ENCODE data around the gene CLDN24. TPM values are rescaled to one million over a fixed set of nuclear protein-coding genes. Genes with fewer than 3 reads are reported as not detected.

Gene CLDN24
- total and polyA plus RNA-seq, 4 donors, result not detected

GRCh38 chr4:183358215-183358755, 36.1 kb upstream of the CLDN24 start:
- Histone ChIP-seq H3K36me3 (ENCODE audit: control insufficient read depth in 1 of 2, insufficient read depth in 2 of 2, low read length in 1 of 2) (no peaks in the 10 kb centered on the region), H3K9me3 (ENCODE audit: control insufficient read depth, low read length) (no peaks in the 10 kb centered on the region), H3K4me3 (ENCODE audit: low read length in 2 of 2) (no peak overlapping the region), H3K4me1 (ENCODE audit: control insufficient read depth in 1 of 2, insufficient read depth in 2 of 2, low read length in 2 of 2) (no peaks in the 10 kb centered on the region), H3K27ac (ENCODE audit: low read depth in 1 of 2, low read length in 2 of 2) (no peak overlapping the region), H3K27me3 (ENCODE audit: control insufficient read depth in 1 of 2, insufficient read depth in 2 of 2, low read length in 1 of 2) (no peaks in the 10 kb centered on the region)
- WGBS, 2 donors, result 86 to 88% methylated on average over 13 of the region's 13 CpGs
- ATAC-seq (ENCODE audit: low FRiP score) (no peak), DNase-seq (no peak)
- intact Hi-C loops (cut with DNase I), result no loop called here

- H3K27ac ChIP-seq (ENCODE audit: low read depth in 1 of 2, low read length in 2 of 2), result no peak overlapping the region
- no peak overlapping the region for H3K4me3 ChIP-seq (ENCODE audit: low read length in 2 of 2)
- DNase-seq (no peak), ATAC-seq (ENCODE audit: low FRiP score) (no peak)
- intact Hi-C loops (cut with DNase I), result no loop called here
- WGBS, 2 donors, result 92 to 96% methylated on average over 20 of the region's 20 CpGs
- H3K9me3 ChIP-seq (ENCODE audit: control insufficient read depth, low read length), result no peaks in the 10 kb centered on the region
- H3K4me1 ChIP-seq (ENCODE audit: control insufficient read depth in 1 of 2, insufficient read depth in 2 of 2, low read length in 2 of 2), result no peaks in the 10 kb centered on the region
- no peaks in the 10 kb centered on the region for H3K27me3 ChIP-seq (ENCODE audit: control insufficient read depth in 1 of 2, insufficient read depth in 2 of 2, low read length in 1 of 2)
- H3K36me3 ChIP-seq (ENCODE audit: control insufficient read depth in 1 of 2, insufficient read depth in 2 of 2, low read length in 1 of 2), result no peaks in the 10 kb centered on the region
Measured at GRCh38 chr4:183356931-183357675, 34.9 kb upstream of the CLDN24 start.

GRCh38 chr4:183356173-183356830, 34.1 kb upstream of the CLDN24 start:
- ATAC-seq (ENCODE audit: low FRiP score), result no peak
- no peak for DNase-seq
- no peak overlapping the region for H3K27ac ChIP-seq (ENCODE audit: low read depth in 1 of 2, low read length in 2 of 2)
- 87 to 90% methylated on average over 20 of the region's 20 CpGs for WGBS, 2 donors
- intact Hi-C loops (cut with DNase I), result no loop called here
- H3K9me3 ChIP-seq (ENCODE audit: control insufficient read depth, low read length), result no peaks in the 10 kb centered on the region
- no peaks in the 10 kb centered on the region for H3K27me3 ChIP-seq (ENCODE audit: control insufficient read depth in 1 of 2, insufficient read depth in 2 of 2, low read length in 1 of 2)
- H3K36me3 ChIP-seq (ENCODE audit: control insufficient read depth in 1 of 2, insufficient read depth in 2 of 2, low read length in 1 of 2), result no peaks in the 10 kb centered on the region
- H3K4me1 ChIP-seq (ENCODE audit: control insufficient read depth in 1 of 2, insufficient read depth in 2 of 2, low read length in 2 of 2), result no peaks in the 10 kb centered on the region
- H3K4me3 ChIP-seq (ENCODE audit: low read length in 2 of 2), result no peak overlapping the region

GRCh38 chr4:183355405-183355804, 33.2 kb upstream of the CLDN24 start:
- Histone ChIP-seq H3K27me3 (ENCODE audit: control insufficient read depth in 1 of 2, insufficient read depth in 2 of 2, low read length in 1 of 2) (no peaks in the 10 kb centered on the region), H3K9me3 (ENCODE audit: control insufficient read depth, low read length) (no peaks in the 10 kb centered on the region), H3K27ac (ENCODE audit: low read depth in 1 of 2, low read length in 2 of 2) (no peak overlapping the region), H3K4me1 (ENCODE audit: control insufficient read depth in 1 of 2, insufficient read depth in 2 of 2, low read length in 2 of 2) (no peaks in the 10 kb centered on the region), H3K4me3 (ENCODE audit: low read length in 2 of 2) (no peak overlapping the region), H3K36me3 (ENCODE audit: control insufficient read depth in 1 of 2, insufficient read depth in 2 of 2, low read length in 1 of 2) (no peaks in the 10 kb centered on the region)
- intact Hi-C loops (cut with DNase I), result no loop called here
- ATAC-seq (ENCODE audit: low FRiP score), result no peak
- no peak for DNase-seq
- WGBS, 2 donors, result 39 to 41% methylated on average over 4 of the region's 4 CpGs

GRCh38 chr4:183354219-183354618, 32.0 kb upstream of the CLDN24 start:
- H3K4me1 ChIP-seq (ENCODE audit: control insufficient read depth in 1 of 2, insufficient read depth in 2 of 2, low read length in 2 of 2), result no peaks in the 10 kb centered on the region
- H3K9me3 ChIP-seq (ENCODE audit: control insufficient read depth, low read length), result no peaks in the 10 kb centered on the region
- H3K36me3 ChIP-seq (ENCODE audit: control insufficient read depth in 1 of 2, insufficient read depth in 2 of 2, low read length in 1 of 2), result no peaks in the 10 kb centered on the region
- DNase-seq (no peak), ATAC-seq (ENCODE audit: low FRiP score) (no peak)
- no peak overlapping the region for H3K4me3 ChIP-seq (ENCODE audit: low read length in 2 of 2)
- WGBS, 2 donors, result 78 to 84% methylated on average over 9 of the region's 9 CpGs
- intact Hi-C loops (cut with DNase I), result no loop called here
- no peaks in the 10 kb centered on the region for H3K27me3 ChIP-seq (ENCODE audit: control insufficient read depth in 1 of 2, insufficient read depth in 2 of 2, low read length in 1 of 2)
- H3K27ac ChIP-seq (ENCODE audit: low read depth in 1 of 2, low read length in 2 of 2), result no peak overlapping the region

- H3K27ac ChIP-seq (ENCODE audit: low read depth in 1 of 2, low read length in 2 of 2), result no peak overlapping the region
- DNase-seq (no peak), ATAC-seq (ENCODE audit: low FRiP score) (no peak)
- no peaks in the 10 kb centered on the region for H3K36me3 ChIP-seq (ENCODE audit: control insufficient read depth in 1 of 2, insufficient read depth in 2 of 2, low read length in 1 of 2)
- no peak overlapping the region for H3K4me3 ChIP-seq (ENCODE audit: low read length in 2 of 2)
- 84 to 87% methylated on average over 8 of the region's 8 CpGs for WGBS, 2 donors
- no peaks in the 10 kb centered on the region for H3K4me1 ChIP-seq (ENCODE audit: control insufficient read depth in 1 of 2, insufficient read depth in 2 of 2, low read length in 2 of 2)
- intact Hi-C loops (cut with DNase I), result no loop called here
- no peaks in the 10 kb centered on the region for H3K9me3 ChIP-seq (ENCODE audit: control insufficient read depth, low read length)
- no peaks in the 10 kb centered on the region for H3K27me3 ChIP-seq (ENCODE audit: control insufficient read depth in 1 of 2, insufficient read depth in 2 of 2, low read length in 1 of 2)
Measured at GRCh38 chr4:183353557-183353956, 31.3 kb upstream of the CLDN24 start.

- WGBS, 2 donors, result 59 to 61% methylated on average over 5 of the region's 5 CpGs
- intact Hi-C loops (cut with DNase I), result no loop called here
- DNase-seq, result no peak
- no peak overlapping the region for H3K4me3 ChIP-seq (ENCODE audit: low read length in 2 of 2)
- H3K27me3 ChIP-seq (ENCODE audit: control insufficient read depth in 1 of 2, insufficient read depth in 2 of 2, low read length in 1 of 2), result no peaks in the 10 kb centered on the region
- ATAC-seq (ENCODE audit: low FRiP score), result no peak
- H3K27ac ChIP-seq (ENCODE audit: low read depth in 1 of 2, low read length in 2 of 2), result no peak overlapping the region
- no peaks in the 10 kb centered on the region for H3K9me3 ChIP-seq (ENCODE audit: control insufficient read depth, low read length)
- H3K36me3 ChIP-seq (ENCODE audit: control insufficient read depth in 1 of 2, insufficient read depth in 2 of 2, low read length in 1 of 2), result no peaks in the 10 kb centered on the region
- H3K4me1 ChIP-seq (ENCODE audit: control insufficient read depth in 1 of 2, insufficient read depth in 2 of 2, low read length in 2 of 2), result no peaks in the 10 kb centered on the region
Measured at GRCh38 chr4:183352546-183352945, 30.3 kb upstream of the CLDN24 start.

- no peak for DNase-seq
- WGBS, 2 donors, result 64 to 72% methylated on average over 17 of the region's 17 CpGs
- intact Hi-C loops (cut with DNase I), result no loop called here
Measured at GRCh38 chr4:183350317-183351071, 28.3 kb upstream of the CLDN24 start.

More at GRCh38 chr4:183350317-183351071, 28.3 kb upstream of the CLDN24 start:
- H3K9me3 ChIP-seq (ENCODE audit: control insufficient read depth, low read length), result no peaks in the 10 kb centered on the region
- no peaks in the 10 kb centered on the region for H3K27me3 ChIP-seq (ENCODE audit: control insufficient read depth in 1 of 2, insufficient read depth in 2 of 2, low read length in 1 of 2)
- H3K4me1 ChIP-seq (ENCODE audit: control insufficient read depth in 1 of 2, insufficient read depth in 2 of 2, low read length in 2 of 2), result no peaks in the 10 kb centered on the region
- no peak for ATAC-seq (ENCODE audit: low FRiP score)
- H3K4me3 ChIP-seq (ENCODE audit: low read length in 2 of 2), result no peak overlapping the region
- no peak overlapping the region for H3K27ac ChIP-seq (ENCODE audit: low read depth in 1 of 2, low read length in 2 of 2)
- H3K36me3 ChIP-seq (ENCODE audit: control insufficient read depth in 1 of 2, insufficient read depth in 2 of 2, low read length in 1 of 2), result no peaks in the 10 kb centered on the region
